Measurements from ENCODE around the gene NUMBL. TPM values are rescaled to one million over a fixed set of nuclear protein-coding genes. Genes with fewer than 3 reads are reported as not detected.

The NUMBL gene
- total RNA-seq, 4 donors from 2014 or later, result 28.2 to 51.7 (median 41.5) TPM

DNA sequence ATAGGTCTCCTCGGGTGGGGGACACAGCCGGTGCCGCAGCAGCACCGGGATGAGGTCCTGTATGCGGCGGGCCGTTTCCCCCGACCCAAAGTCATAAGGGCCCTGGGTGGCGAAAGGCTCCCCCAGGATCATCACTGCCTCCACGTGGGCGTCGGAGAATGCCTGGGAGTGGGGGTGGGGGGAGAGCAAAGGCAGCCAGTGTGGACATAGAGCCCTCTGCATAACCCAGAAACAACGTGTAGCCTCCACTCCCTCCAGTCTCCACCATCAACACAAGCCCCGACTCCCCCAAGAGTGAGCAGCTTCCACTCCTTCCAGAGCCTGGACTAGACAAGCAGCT, 1.7 kb upstream of the NUMBL start:
- 62% methylated on average over 3 of the region's 14 CpGs for WGBS
- Histone ChIP-seq H3K27ac (replicated peaks in 1 of 4) (peak overlapping the region; percentile 87 to 94 (median 90)), H3K4me3 (no peak overlapping the region), H3K36me3 (peaks cover 14 to 54% (median 48%) of the 10 kb centered on the region in 4 donors), H3K4me1 (peaks cover 15 to 47% (median 45%) of the 10 kb centered on the region in 4 donors), H3K27me3 (peaks cover 0 to 3% (median 0%) of the 10 kb centered on the region in 4 donors), H3K9me3 (no peaks in the 10 kb centered on the region)
- intact Hi-C loops (cut with DNase I), result no loop called here
- no peak for DNase-seq (ENCODE audit: extremely low spot score)
- TF ChIP-seq CTCF (IDR thresholded peaks at IDR 0.05) (no peak), POLR2A (IDR thresholded peaks at IDR 0.05; ENCODE audit: low read depth) (no peak), EP300 (IDR thresholded peaks at IDR 0.05) (no peak), POLR2AphosphoS5 (IDR thresholded peaks at IDR 0.05) (no peak)

DNA sequence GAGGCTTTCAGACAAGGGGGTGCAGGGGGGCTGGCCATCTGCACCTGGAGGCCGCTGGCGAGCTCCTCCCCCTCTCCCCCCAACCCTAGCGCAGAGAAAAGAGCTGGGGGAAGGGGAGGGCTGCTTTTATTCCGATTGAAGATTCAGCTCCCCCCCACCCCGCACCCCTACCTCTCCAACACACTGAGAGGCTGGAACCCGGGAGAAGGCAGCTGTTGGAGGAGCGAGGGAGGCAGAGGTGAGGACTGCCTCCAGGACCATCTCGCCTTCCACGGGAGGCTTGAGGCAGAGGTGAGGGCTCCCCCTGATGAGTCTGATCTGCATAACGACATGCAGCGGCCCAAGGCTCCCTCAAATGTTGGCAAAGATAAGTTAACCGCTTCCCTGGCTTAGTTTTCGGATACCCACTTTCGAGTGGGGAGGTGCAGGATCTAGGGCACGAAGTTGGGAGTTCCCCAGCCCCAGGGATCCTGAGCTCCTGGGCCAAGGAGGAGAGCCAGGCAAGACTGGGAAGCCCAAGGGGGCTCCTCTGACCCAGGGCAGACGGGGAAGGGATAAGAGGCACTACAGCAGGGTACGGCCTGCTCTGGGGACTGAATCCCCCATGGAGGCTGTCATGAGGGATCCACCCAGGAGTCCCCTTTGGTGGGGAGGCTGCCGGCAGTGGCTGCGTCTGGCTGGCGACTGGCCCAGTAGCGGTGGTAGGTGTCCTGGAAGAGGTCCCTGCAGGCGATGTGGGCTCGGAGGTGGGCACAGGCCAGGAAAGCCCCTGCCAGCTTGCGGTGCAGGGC, 1.2 kb upstream of the NUMBL start:
- Histone ChIP-seq H3K4me3 (peak overlapping the region; percentile 74 to 94 (median 88)), H3K36me3 (peaks cover 8 to 54% (median 48%) of the 10 kb centered on the region in 4 donors), H3K4me1 (peaks cover 15 to 53% (median 49%) of the 10 kb centered on the region in 4 donors), H3K27me3 (peaks cover 0 to 3% (median 0%) of the 10 kb centered on the region in 4 donors), H3K9me3 (no peaks in the 10 kb centered on the region), H3K27ac (replicated peaks in 1 of 4) (peak overlapping the region; percentile 87 to 94 (median 90))
- intact Hi-C loops (cut with DNase I), result no loop called here
- TF ChIP-seq POLR2A (IDR thresholded peaks at IDR 0.05; ENCODE audit: low read depth) (no peak), CTCF (IDR thresholded peaks at IDR 0.05) (no peak), EP300 (IDR thresholded peaks at IDR 0.05) (no peak), POLR2AphosphoS5 (IDR thresholded peaks at IDR 0.05) (no peak)
- DNase-seq (ENCODE audit: extremely low spot score), result no peak
- WGBS, result 84% methylated on average over 12 of the region's 24 CpGs

GRCh38 chr19:40690693-40691420, 406 bp upstream of the NUMBL start:
- peaks cover 7 to 54% (median 52%) of the 10 kb centered on the region in 4 donors for H3K36me3 ChIP-seq
- no peaks in the 10 kb centered on the region for H3K9me3 ChIP-seq
- intact Hi-C loops (cut with DNase I), result no loop called here
- H3K4me1 ChIP-seq, result peaks cover 15 to 53% (median 49%) of the 10 kb centered on the region in 4 donors
- H3K27ac ChIP-seq (replicated peaks in 1 of 4), result peak overlapping the region; percentile 87 to 94 (median 90)
- DNase-seq (ENCODE audit: extremely low spot score), result peak; percentile 98
- TF ChIP-seq POLR2A (IDR thresholded peaks at IDR 0.05; ENCODE audit: low read depth) (no peak), POLR2AphosphoS5 (IDR thresholded peaks at IDR 0.05) (peak; percentile 76 to 88), EP300 (IDR thresholded peaks at IDR 0.05) (peak; percentile 62), CTCF (IDR thresholded peaks at IDR 0.05) (peak in 1 of 3 experiments; percentile 12)
- H3K4me3 ChIP-seq, result peak overlapping the region; percentile 74 to 94 (median 88)
- no CpG with 5 or more reads among the region's 56 CpGs for WGBS
- peaks cover 0 to 3% (median 0%) of the 10 kb centered on the region in 4 donors for H3K27me3 ChIP-seq

- no peak for DNase-seq (ENCODE audit: extremely low spot score)
- 18% methylated on average over 11 of the region's 18 CpGs for WGBS
- intact Hi-C loops (cut with DNase I), result no loop called here
- Histone ChIP-seq H3K9me3 (no peaks in the 10 kb centered on the region), H3K27me3 (peaks cover 0 to 3% (median 0%) of the 10 kb centered on the region in 4 donors), H3K27ac (replicated peaks in 1 of 4) (peak overlapping the region; percentile 84 to 94 (median 90)), H3K4me1 (peaks cover 15 to 53% (median 49%) of the 10 kb centered on the region in 4 donors), H3K36me3 (peaks cover 16 to 55% (median 52%) of the 10 kb centered on the region in 4 donors), H3K4me3 (peak overlapping the region; percentile 74 to 94 (median 88))
- no peak for TF ChIP-seq POLR2AphosphoS5 (IDR thresholded peaks at IDR 0.05)
Measured at GRCh38 chr19:40689339-40690049, 957 bp downstream of the NUMBL start.

All from esophagus muscularis mucosa (tissue), 4 donors.